Measurements from ENCODE around the gene URI1.

The URI1 gene

GRCh38 chr19:30028118-30028991 lies 86.3 kb downstream of the URI1 start (continued):
- TF ChIP-seq OVOL3 (tag by site-specific recombination; IDR thresholded peaks at IDR 0.05) (no peak), ZNF433 (tag by site-specific recombination; IDR thresholded peaks at IDR 0.05; ENCODE audit: low read depth) (no peak), SCRT2 (tag by site-specific recombination; IDR thresholded peaks at IDR 0.05) (no peak), ZNF302 (tag by site-specific recombination; IDR thresholded peaks at IDR 0.05; ENCODE audit: low read depth) (no peak), ZNF518A (tag by site-specific recombination; conservative IDR thresholded peaks at IDR 0.05; ENCODE audit: low read depth) (no peak), ZNF777 (tag by site-specific recombination; IDR thresholded peaks at IDR 0.05; ENCODE audit: borderline replicate concordance) (no peak), ZIC2 (tag by site-specific recombination; IDR thresholded peaks at IDR 0.05) (no peak), ZNF660 (tag by site-specific recombination; IDR thresholded peaks at IDR 0.05) (no peak), ZNF223 (tag by site-specific recombination; IDR thresholded peaks at IDR 0.05) (no peak), ZSCAN30 (tag by site-specific recombination; IDR thresholded peaks at IDR 0.05) (no peak), ZNF555 (tag by site-specific recombination; conservative IDR thresholded peaks at IDR 0.05) (no peak), EGR2 (tag by site-specific recombination; IDR thresholded peaks at IDR 0.05; ENCODE audit: low read depth) (no peak), AEBP2 (tag by site-specific recombination; IDR thresholded peaks at IDR 0.05; ENCODE audit: borderline replicate concordance) (no peak), KLF9 (tag by site-specific recombination; IDR thresholded peaks at IDR 0.05; ENCODE audit: low read depth) (no peak), ZNF174 (tag by site-specific recombination; IDR thresholded peaks at IDR 0.05) (no peak), GLIS1 (tag by site-specific recombination; IDR thresholded peaks at IDR 0.05) (peak; percentile 45), ZNF221 (tag by site-specific recombination; IDR thresholded peaks at IDR 0.05; ENCODE audit: borderline replicate concordance) (no peak), PATZ1 (tag by site-specific recombination; IDR thresholded peaks at IDR 0.05) (no peak), ZNF140 (tag by site-specific recombination; IDR thresholded peaks at IDR 0.05) (no peak), ZNF24 (tag by site-specific recombination; IDR thresholded peaks at IDR 0.05) (no peak), ZNF792 (tag by site-specific recombination; IDR thresholded peaks at IDR 0.05) (no peak), ZNF211 (tag by site-specific recombination; IDR thresholded peaks at IDR 0.05; ENCODE audit: low read depth) (no peak), SP2 (tag by site-specific recombination; IDR thresholded peaks at IDR 0.05) (no peak), YY2 (tag by site-specific recombination; IDR thresholded peaks at IDR 0.05) (no peak), ZNF560 (tag by site-specific recombination; IDR thresholded peaks at IDR 0.05; ENCODE audit: borderline replicate concordance) (no peak), ZNF76 (tag by site-specific recombination; IDR thresholded peaks at IDR 0.05; ENCODE audit: borderline replicate concordance, low read depth) (no peak), ZNF571 (tag by site-specific recombination; IDR thresholded peaks at IDR 0.05) (no peak), ZNF274 (IDR thresholded peaks at IDR 0.05; ENCODE audit: low read length) (no peak), ZNF274 (tag by site-specific recombination; IDR thresholded peaks at IDR 0.05; ENCODE audit: borderline replicate concordance) (no peak), ZBTB21 (tag by site-specific recombination; IDR thresholded peaks at IDR 0.05) (no peak), ZNF549 (tag by site-specific recombination; IDR thresholded peaks at IDR 0.05) (peak; percentile 52; the same call in 1 of the 2 replicates), ZNF558 (tag by site-specific recombination; IDR thresholded peaks at IDR 0.05) (no peak), TCF7L2 (IDR thresholded peaks at IDR 0.05; ENCODE audit: borderline replicate concordance, low read depth, low read length) (no peak)

Measured in HEK293 (cell line).